Neural cell (in vitro differentiated cells): ENCODE data around the gene SLC1A2. TPM values are rescaled to one million over a fixed set of nuclear protein-coding genes. Genes with fewer than 3 reads are reported as not detected.

Source experiments
- H2AFZ ChIP-seq: fragments of 200-600, 300-800 bp; sonication (generic), shearing (Covaris generic); 2 replicates; pipeline ENCODE4 v1.6.0; 2014; ENCODE audit warnings: low read depth, mild to moderate bottlenecking, antibody characterized with exemption, low read length, moderate library complexity
- H3F3A ChIP-seq: fragments of 200-600 bp; shearing (Covaris generic); 2 replicates; pipeline ENCODE4 v1.6.1; 2016; ENCODE audit warnings: mild to moderate bottlenecking, moderate library complexity, mixed read lengths, antibody characterized with exemption, low read length; ENCODE audit not compliant: insufficient read depth, poor library complexity, severe bottlenecking
- H3K27ac ChIP-seq: fragments of 200-600, 300-800 bp; sonication (generic), shearing (Covaris generic); 2 replicates; pipeline ENCODE4 v1.5.1; 2014; ENCODE audit warnings: mild to moderate bottlenecking, low read length, moderate library complexity
- H3K27me3 ChIP-seq: fragments of 300-800, 200-600 bp; sonication (generic), shearing (Covaris generic); 2 replicates; pipeline ENCODE4 v1.6.0; 2014; ENCODE audit warnings: mild to moderate bottlenecking, low read depth, low read length, moderate library complexity; ENCODE audit not compliant: insufficient read depth
- H3K36me3 ChIP-seq: fragments of 300-800, 200-600 bp; sonication (generic), shearing (Covaris generic); 2 replicates; pipeline ENCODE4 v1.5.1; 2014; ENCODE audit warnings: mild to moderate bottlenecking, antibody characterized with exemption, low read length, moderate library complexity; ENCODE audit not compliant: insufficient read depth
- H3K4me2 ChIP-seq: fragments of 300-800, 200-600 bp; sonication (generic), shearing (Covaris generic); 2 replicates; pipeline ENCODE4 v1.6.0; 2014; ENCODE audit warnings: mild to moderate bottlenecking, low read length
- H3K4me3 ChIP-seq: fragments of 300-800, 200-600 bp; sonication (generic), shearing (Covaris generic); 2 replicates; pipeline ENCODE4 v1.5.1; 2014; ENCODE audit warnings: mild to moderate bottlenecking, low read length, moderate library complexity
- H3K79me2 ChIP-seq: fragments of 200-600 bp; shearing (Covaris generic); replicated peaks from 2 replicates; pipeline ENCODE4 v1.6.0; 2014; ENCODE audit warnings: mild to moderate bottlenecking, low read length, moderate library complexity; ENCODE audit not compliant: insufficient read depth
- H3K9ac ChIP-seq: fragments of 300-800, 200-600 bp; sonication (generic), shearing (Covaris generic); 2 replicates; pipeline ENCODE4 v1.6.1; 2016; ENCODE audit warnings: mild to moderate bottlenecking, low read length, mixed read lengths
- H3K9me2 ChIP-seq: fragments of 200-600 bp; shearing (Covaris generic); 2 replicates; pipeline ENCODE4 v1.6.1; 2016; ENCODE audit warnings: mild to moderate bottlenecking, low read length, mixed read lengths; ENCODE audit not compliant: insufficient read depth
- H3K9me3 ChIP-seq: fragments of 200-600, 300-800 bp; sonication (generic), shearing (Covaris generic); 2 replicates; pipeline ENCODE4 v1.6.1; 2016; ENCODE audit warnings: mild to moderate bottlenecking, mixed run types, low read length, moderate library complexity, mixed read lengths
- H4K20me1 ChIP-seq: fragments of 200-600 bp; shearing (Covaris generic); 2 replicates; pipeline ENCODE4 v1.6.1; 2016; ENCODE audit warnings: mild to moderate bottlenecking, mixed run types; ENCODE audit not compliant: insufficient read depth
- CTCF ChIP-seq: fragments of 450-650 bp; IDR thresholded peaks from 2 replicates; pipeline ENCODE4 v1.5.1; 2014; ENCODE audit warnings: antibody characterized with exemption, mild to moderate bottlenecking, moderate library complexity; ENCODE audit not compliant: poor library complexity, severe bottlenecking
- EP300 ChIP-seq: fragments of 450-650 bp; conservative IDR thresholded peaks from 2 replicates; pipeline ENCODE4 v1.6.1; 2014; ENCODE audit warnings: antibody characterized with exemption, mild to moderate bottlenecking, moderate library complexity; ENCODE audit not compliant: poor library complexity, severe bottlenecking
- EZH2 ChIP-seq: fragments of 200-600, 300-800 bp; shearing (Covaris generic), sonication (generic); IDR thresholded peaks from 2 replicates; pipeline ENCODE4 v1.6.1; 2014; ENCODE audit warnings: antibody characterized with exemption, low read length, borderline replicate concordance, mild to moderate bottlenecking; ENCODE audit not compliant: insufficient read depth, poor library complexity, severe bottlenecking
- MXI1 ChIP-seq: fragments of 450-650 bp; conservative IDR thresholded peaks from 2 replicates; pipeline ENCODE4 v1.6.1; 2014; ENCODE audit warnings: antibody characterized with exemption, mild to moderate bottlenecking; ENCODE audit not compliant: poor library complexity, severe bottlenecking
- POLR2AphosphoS5 ChIP-seq: IDR thresholded peaks from 2 replicates; pipeline ENCODE4 v1.6.1; 2012
- RAD21 ChIP-seq: fragments of 450-650 bp; conservative IDR thresholded peaks from 2 replicates; pipeline ENCODE4 v1.6.1; 2014; ENCODE audit warnings: antibody characterized with exemption, mild to moderate bottlenecking, moderate library complexity
- REST ChIP-seq: IDR thresholded peaks from 2 replicates; pipeline ENCODE4 v1.6.1; 2012; ENCODE audit warnings: borderline replicate concordance
- SMC3 ChIP-seq: fragments of 450-650 bp; conservative IDR thresholded peaks from 2 replicates; pipeline ENCODE4 v1.6.1; 2014; ENCODE audit warnings: antibody characterized with exemption, mild to moderate bottlenecking, moderate library complexity; ENCODE audit not compliant: poor library complexity
- TAF1 ChIP-seq: IDR thresholded peaks from 2 replicates; pipeline ENCODE4 v1.6.1; 2012; ENCODE audit warnings: low read depth
- polyA plus RNA-seq: library from polyadenylated mRNA; depleted of rRNA; stranded (reverse); fragments of >200 nt; gene quantifications from 2 replicates; pipeline ENCODE4 v1.2.3, GENCODE V29; 2014

SLC1A2 gene
- polyA plus RNA-seq, 1 donor from 2014 or later: 134 TPM

- Histone ChIP-seq H3K79me2 (no peaks in the 10 kb centered on the region), H3K36me3 (peaks cover 11% of the 10 kb centered on the region), H3K9me3 (no peaks in the 10 kb centered on the region), H3K9me2 (no peaks in the 10 kb centered on the region), H3K27me3 (no peaks in the 10 kb centered on the region), H2AFZ (no peak overlapping the region), H3K9ac (no peak overlapping the region), H3K4me2 (no peak overlapping the region), H3K27ac (no peak overlapping the region), H3K4me3 (no peak overlapping the region), H4K20me1 (no peaks in the 10 kb centered on the region), H3F3A (no peaks in the 10 kb centered on the region)
- TF ChIP-seq EZH2 (no peak), CTCF (no peak), RAD21 (no peak), POLR2AphosphoS5 (no peak), REST (no peak), MXI1 (no peak), EP300 (no peak), TAF1 (no peak), SMC3 (no peak)
These were observed 141.5 kb downstream of the SLC1A2 start for GRCh38 chr11:35277827-35278226.

- Histone ChIP-seq H3K79me2 (no peaks in the 10 kb centered on the region), H3K27ac (no peak overlapping the region), H3F3A (no peaks in the 10 kb centered on the region), H3K27me3 (no peaks in the 10 kb centered on the region), H3K4me3 (no peak overlapping the region), H4K20me1 (no peaks in the 10 kb centered on the region), H3K9ac (no peak overlapping the region), H3K4me2 (no peak overlapping the region), H3K36me3 (peaks cover 14% of the 10 kb centered on the region), H3K9me2 (no peaks in the 10 kb centered on the region), H3K9me3 (no peaks in the 10 kb centered on the region), H2AFZ (no peak overlapping the region)
- TF ChIP-seq SMC3: no peak
- TF ChIP-seq RAD21: no peak
- TF ChIP-seq MXI1: no peak
- no peak for TF ChIP-seq EZH2
- TF ChIP-seq CTCF: no peak
- no peak for TF ChIP-seq EP300
These were observed 142.8 kb downstream of the SLC1A2 start for GRCh38 chr11:35276396-35277145.
